ENCODE results near the gene KIF5B. TPM values are rescaled to one million over a fixed set of nuclear protein-coding genes. Genes with fewer than 3 reads are reported as not detected.
A peak's percentile ranks its signal among the peaks of the same experiment; 100 is the strongest.
"Not testable (repeated sequence)": the region's sequence is repeated elsewhere in the genome, so short reads cannot be mapped to it uniquely, and the experiment has no call there.

Gene KIF5B
- total and polyA plus RNA-seq, 12 donors, result 30.1 to 205 (median 155) TPM

- 95 to 96% methylated on average over 5 of the region's 5 CpGs for WGBS, 2 donors
- intact Hi-C loops (cut with DNase I), result no loop called here
- H3K9me3 ChIP-seq, result no peaks in the 10 kb centered on the region
- TF ChIP-seq CTCF (IDR thresholded peaks at IDR 0.05), result no peak
- no peak overlapping the region for H3K27ac ChIP-seq
- no peak for DNase-seq
- H3K4me1 ChIP-seq, result peaks cover 0 to 13% (median 2%) of the 10 kb centered on the region in 9 donors
- no peaks in the 10 kb centered on the region for H3K36me3 ChIP-seq
- H3K27me3 ChIP-seq, result no peaks in the 10 kb centered on the region
- H3K4me3 ChIP-seq, result no peak overlapping the region
- no peak for ATAC-seq
These were observed 16.9 kb upstream of the KIF5B start for GRCh38 chr10:32073128-32073527.

GRCh38 chr10:32072025-32072800 is 16.0 kb upstream of the KIF5B start:
- no peaks in the 10 kb centered on the region for H3K9me3 ChIP-seq
- H3K36me3 ChIP-seq, result no peaks in the 10 kb centered on the region
- peaks cover 0 to 6% (median 0%) of the 10 kb centered on the region in 9 donors for H3K4me1 ChIP-seq
- ATAC-seq (no peak), DNase-seq (no peak)
- TF ChIP-seq CTCF (IDR thresholded peaks at IDR 0.05), result no peak
- no peak overlapping the region for H3K4me3 ChIP-seq
- intact Hi-C loops (cut with DNase I), result no loop called here
- 88 to 93% methylated on average over 7 of the region's 7 CpGs for WGBS, 2 donors
- H3K27ac ChIP-seq, result no peak overlapping the region
- H3K27me3 ChIP-seq, result no peaks in the 10 kb centered on the region

- ATAC-seq, result no peak
These were observed 14.4 kb upstream of the KIF5B start for GRCh38 chr10:32070645-32071044.

GRCh38 chr10:32068569-32068968 is 12.3 kb upstream of the KIF5B start:
- no peak overlapping the region for H3K27ac ChIP-seq
- peaks cover 0 to 9% (median 0%) of the 10 kb centered on the region in 9 donors for H3K4me1 ChIP-seq
- no peak for TF ChIP-seq CTCF (IDR thresholded peaks at IDR 0.05)
- intact Hi-C loops (cut with DNase I), result loop anchor here in 1 of 10 donors (5.0 kb wide), 1 partner anchor 74 kb away; no protein-coding TSS in a partner anchor
- 56 to 65% methylated on average over 12 of the region's 12 CpGs for WGBS, 2 donors
- no peak overlapping the region for H3K4me3 ChIP-seq
- ATAC-seq (peak in 7 of 8 donors; percentile 56 to 89 (median 74)), DNase-seq (peak; percentile 12 to 34)
- H3K36me3 ChIP-seq, result no peaks in the 10 kb centered on the region
- peaks cover 0 to 5% (median 0%) of the 10 kb centered on the region in 11 donors for H3K9me3 ChIP-seq
- H3K27me3 ChIP-seq, result no peaks in the 10 kb centered on the region

More at GRCh38 chr10:32070645-32071044, 14.4 kb upstream of the KIF5B start:
- intact Hi-C loops (cut with DNase I), result no loop called here
- Histone ChIP-seq H3K4me1 (peaks cover 0 to 6% (median 0%) of the 10 kb centered on the region in 9 donors), H3K27me3 (no peaks in the 10 kb centered on the region), H3K27ac (no peak overlapping the region), H3K9me3 (peaks cover 0 to 2% (median 0%) of the 10 kb centered on the region in 11 donors), H3K4me3 (no peak overlapping the region), H3K36me3 (no peaks in the 10 kb centered on the region)
- no peak for DNase-seq
- 86 to 91% methylated on average over 2 of the region's 2 CpGs for whole genome bisulfite sequencing, 2 donors
- TF ChIP-seq CTCF (IDR thresholded peaks at IDR 0.05), result no peak

GRCh38 chr10:32067931-32068330 is 11.7 kb upstream of the KIF5B start:
- not testable (repeated sequence) for H3K27ac ChIP-seq, ATAC-seq, H3K9me3 ChIP-seq, H3K4me3 ChIP-seq, H3K27me3 ChIP-seq, DNase-seq, H3K36me3 ChIP-seq, H3K4me1 ChIP-seq
- WGBS, 2 donors, result 82 to 88% methylated on average over 5 of the region's 5 CpGs
- intact Hi-C loops (cut with DNase I), result loop anchor here in 1 of 10 donors (5.0 kb wide), 1 partner anchor 74 kb away; no protein-coding TSS in a partner anchor
